NCI-H1436 (cell line): ENCODE data around the gene EFCAB11.

Experiments used
- DNase-seq: peaks from one replicate; lab custom pipeline; 2025; lab: John Stamatoyannopoulos, UW

The EFCAB11 gene

DNA sequence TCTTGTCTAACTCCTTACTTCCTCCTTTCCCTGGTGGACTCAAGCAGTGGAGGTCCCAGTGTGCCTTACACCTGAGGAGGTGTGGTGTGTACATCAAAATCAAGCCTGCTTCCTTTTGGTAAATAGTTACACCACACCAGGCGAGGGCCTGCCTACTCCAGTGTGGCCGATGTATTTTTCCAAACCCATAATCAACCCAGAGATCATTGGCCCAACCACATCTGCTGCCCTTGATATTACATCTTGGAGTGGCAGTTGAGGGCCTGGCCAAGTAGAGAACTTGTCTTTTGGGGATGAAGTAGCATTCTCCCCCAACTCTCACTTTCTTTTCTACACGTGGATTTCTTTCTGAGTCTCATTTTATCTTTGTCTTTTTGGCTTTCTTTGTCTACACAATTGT lies 187.4 kb downstream of the EFCAB11 start:
- DNase-seq: no peak

DNA sequence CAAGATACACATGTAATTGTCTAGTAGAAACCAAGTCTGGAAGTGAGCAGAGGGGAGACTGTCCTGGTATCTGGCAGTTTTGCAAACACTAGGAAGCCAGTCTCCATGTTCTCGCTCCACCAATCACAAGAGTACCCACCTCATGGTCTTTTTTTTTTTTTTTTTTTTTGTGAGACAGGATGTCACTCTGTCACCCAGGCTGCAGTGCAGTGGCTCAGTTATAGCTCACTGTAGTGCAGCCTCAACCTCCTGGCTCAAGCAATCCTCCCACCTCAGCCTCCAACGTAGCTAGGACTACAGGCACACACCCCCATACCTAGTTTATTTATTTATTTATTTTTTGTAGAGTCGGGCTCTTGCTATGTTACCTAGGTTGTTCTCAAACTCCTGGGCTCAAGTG lies 189.2 kb downstream of the EFCAB11 start:
- no peak for DNase-seq

DNA sequence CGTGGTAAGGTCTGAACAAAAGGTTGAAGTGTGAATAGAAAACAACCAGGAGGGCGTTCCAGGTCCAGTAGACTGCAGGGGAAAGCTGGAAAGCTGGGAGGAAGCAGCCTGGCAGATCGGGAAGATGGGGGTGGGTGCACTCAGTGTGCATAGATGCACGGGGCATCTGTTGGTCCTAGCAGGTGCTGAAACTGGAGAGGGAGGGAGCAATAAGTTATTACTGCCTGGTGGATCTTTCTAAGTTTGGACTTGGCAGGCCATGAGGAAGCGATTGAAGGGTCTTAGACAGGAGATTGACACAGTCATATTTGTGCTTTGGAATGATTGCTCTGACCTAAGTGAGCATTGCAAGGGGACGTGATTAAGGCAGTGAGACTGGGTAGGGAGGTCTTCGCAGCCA lies 194.4 kb downstream of the EFCAB11 start:
- DNase-seq: no peak

DNA sequence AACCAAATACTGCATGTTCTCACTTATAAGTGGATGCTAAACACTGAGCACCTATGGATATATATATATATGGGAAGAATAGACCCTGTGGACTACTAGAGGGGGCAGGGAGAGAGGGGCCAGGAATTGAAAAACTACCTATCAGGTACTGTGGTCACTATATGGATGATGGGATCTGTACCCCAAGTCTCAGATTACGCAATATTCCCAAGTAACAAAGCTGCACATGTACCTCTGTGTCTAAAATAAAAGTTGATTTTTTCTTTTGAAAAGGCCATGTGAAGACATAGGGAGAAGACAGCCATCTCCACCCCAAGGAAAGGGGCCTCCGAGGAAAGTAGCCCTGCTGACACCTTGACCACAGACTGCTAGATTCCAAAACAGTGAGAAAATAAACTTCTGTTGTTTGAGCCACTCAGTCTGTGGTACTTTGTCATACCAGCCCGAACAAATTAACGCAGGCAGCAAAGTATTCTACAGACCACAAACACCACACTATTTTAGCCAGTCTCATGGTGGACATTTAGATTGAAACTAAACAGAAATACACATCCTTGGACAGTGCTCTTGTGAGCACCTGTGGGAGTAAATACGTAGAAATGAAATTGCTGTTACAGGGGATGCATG lies 197.1 kb downstream of the EFCAB11 start:
- DNase-seq: no peak

DNA sequence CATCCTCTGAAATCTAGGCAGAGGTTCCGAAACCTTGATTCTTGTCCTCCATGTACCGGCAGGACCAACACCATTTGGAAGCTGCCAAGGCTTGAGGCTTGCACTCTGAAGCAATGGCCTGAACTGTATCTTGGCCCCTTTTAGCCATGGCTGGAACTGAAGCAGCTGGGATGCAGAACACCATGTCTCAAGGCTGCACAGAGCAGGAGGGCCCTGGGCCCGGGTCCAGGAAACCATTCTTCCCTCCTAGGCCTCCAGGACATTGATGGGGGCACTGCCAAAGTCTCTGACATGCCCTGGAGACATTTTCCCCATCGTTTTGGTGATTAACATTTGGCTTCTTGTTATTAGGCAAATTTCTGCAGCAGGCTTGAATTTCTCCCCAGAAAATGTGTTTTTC lies 198.7 kb downstream of the EFCAB11 start:
- DNase-seq: no peak

DNA sequence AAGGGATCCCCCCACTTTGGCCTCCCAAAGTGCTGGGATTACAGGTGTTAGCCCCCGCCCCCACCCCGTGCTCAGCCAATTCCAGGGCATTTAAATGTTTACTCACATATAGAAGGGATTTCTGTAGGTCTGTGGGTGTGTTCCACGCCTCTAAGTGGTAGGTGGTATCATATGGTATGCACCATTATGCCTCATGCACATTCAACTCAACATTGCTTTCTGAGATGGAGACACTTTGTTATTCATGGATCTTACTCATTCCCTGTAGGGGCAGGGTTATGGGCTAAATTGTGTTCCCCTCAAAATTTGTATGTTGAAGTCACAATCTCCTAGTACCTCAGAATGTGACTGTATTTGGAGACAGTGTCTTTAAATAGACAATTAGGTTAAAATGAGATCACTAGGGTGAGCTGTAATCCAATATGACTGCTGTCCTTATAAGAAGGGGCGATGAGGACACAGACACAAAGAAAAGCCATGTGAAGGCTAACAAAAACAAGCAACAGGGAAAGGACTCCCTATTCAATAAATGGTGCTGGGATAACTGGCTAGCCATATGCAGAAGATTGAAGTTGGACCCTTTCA lies 200.6 kb downstream of the EFCAB11 start:
- no peak for DNase-seq

DNA sequence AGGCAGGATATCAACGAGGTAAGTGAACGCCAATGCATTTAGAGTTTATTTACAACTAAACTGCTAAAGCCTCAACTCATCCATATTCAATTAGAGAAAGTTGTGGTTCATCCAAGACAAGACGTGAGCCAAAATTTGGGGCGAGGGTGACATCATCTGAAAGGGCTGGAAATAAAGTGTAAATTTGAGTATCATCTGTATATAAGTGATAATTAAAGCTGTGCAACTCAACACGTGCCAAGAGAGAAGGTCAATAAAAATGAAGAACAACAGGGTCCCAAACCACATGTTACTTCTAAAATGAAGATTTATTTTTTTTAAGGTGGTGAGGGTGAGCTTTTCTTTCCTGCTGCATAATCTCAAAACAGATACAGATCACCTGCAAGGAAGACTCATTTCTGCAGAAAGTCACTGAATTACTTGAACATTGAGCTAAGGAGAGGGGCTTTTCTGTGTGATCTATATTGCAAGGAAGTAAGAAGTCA lies 203.6 kb downstream of the EFCAB11 start:
- DNase-seq: no peak

DNA sequence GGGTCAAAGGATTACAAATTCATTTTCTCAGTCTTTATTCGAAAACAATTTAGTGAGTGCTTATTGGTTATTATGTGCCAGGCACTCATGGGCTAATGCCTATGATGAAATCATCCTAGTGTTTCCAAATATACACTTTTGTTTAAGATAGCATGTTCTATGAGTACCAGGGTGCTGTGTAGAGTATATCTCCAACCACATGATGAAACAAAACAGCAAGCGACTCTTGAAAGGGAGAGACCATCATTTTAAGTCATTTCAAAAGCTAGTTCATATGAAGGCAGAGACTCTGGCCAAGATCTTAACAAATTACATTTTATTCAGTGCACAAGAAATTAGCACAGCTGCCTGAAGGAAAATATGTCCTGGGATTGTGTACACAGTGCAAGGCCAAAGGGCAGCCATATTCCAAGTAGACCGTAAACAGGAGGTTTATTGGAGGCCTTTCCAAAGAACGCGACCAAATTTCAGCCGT lies 204.2 kb downstream of the EFCAB11 start:
- no peak for DNase-seq

DNA sequence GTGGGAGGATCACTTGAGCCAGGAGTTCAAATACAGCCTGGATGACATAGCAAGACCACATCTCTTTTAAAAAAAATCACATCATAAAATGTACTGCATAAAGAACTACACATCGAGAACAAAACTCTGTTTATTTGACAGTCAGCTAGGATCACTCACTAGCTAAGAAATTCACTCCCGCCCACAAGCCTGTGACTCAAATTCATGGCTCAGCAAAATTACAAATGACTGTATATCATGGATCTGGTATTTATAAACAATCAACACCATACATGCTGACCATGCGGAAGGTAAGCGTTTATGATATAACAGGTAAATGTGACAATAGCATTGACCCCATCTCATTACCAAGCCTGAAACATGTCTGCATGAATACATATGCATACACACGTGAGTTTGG lies 206.5 kb downstream of the EFCAB11 start:
- no peak for DNase-seq

DNA sequence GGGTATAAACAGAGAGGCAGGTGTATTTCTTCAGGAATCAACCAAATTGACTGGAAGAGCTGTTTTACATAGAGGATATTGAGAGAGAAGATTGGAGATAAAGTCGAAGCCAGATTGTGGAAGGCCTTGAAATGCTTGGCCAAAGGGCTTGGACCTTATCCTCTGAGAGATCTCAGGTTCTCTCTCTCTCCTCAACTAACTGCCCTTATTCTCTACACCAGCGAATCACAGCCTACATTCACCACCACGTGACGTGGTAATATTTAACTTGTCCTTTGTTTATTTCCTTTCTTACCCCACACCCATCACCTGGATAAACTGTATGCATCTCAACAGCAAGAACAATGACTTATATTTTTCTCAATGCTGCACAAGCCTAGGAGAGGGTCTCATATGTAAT lies 207.4 kb downstream of the EFCAB11 start:
- DNase-seq: no peak

DNA sequence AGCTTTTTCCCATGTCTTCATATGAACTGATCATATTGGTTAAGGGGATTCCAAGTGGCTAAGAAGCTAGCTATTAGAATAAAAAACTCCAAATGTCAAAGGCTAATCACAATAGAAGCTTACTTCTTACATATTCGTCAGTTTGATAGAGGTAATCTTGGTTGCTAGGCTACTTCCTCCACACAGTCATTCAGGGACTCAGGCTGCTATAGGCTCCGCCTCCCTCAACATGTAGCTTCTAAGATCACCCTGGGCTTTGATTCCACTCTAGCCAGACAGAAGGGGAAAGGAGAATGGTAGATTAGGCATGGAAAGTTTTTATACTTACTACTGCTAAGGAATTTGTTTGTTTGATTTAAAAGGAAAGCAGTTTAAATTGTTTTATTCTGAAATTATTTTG lies 207.9 kb downstream of the EFCAB11 start:
- DNase-seq: no peak

DNA sequence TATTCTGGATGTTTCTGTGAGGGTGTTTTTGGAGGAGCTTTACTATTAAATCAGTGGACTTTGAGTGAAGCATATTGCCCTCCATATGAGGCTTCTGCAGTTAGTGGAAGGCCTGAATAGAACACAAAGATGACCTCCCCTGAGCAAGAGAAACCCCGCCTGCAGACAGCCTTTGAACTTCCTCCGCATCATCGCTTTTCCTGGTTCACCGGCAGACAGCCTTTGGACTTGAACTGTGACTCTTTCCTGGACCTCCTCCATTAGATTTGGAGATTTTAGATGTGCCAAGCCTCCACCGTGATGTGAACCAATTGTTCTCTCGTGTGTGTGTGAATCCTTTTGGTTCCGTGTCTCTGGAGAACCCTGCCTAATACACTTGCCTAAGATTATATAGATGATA lies 208.4 kb downstream of the EFCAB11 start:
- no peak for DNase-seq
